HCT116 (cell line): ENCODE data around the gene ONECUT3. TPM values are rescaled to one million over a fixed set of nuclear protein-coding genes. Genes with fewer than 3 reads are reported as not detected.
A peak's percentile ranks its signal among the peaks of the same experiment; 100 is the strongest.

Experiments
- ATAC-seq: fragments of 200-7000 bp; cut with Tn5 transposase; 2 replicates; pipeline ENCODE4 v1.9.1; 2020; ENCODE audit warnings: mild to moderate bottlenecking, moderate library complexity
- BruUV-seq: library from RNA; stranded (reverse); fragments of 400-500 nt; replicated peaks from 2 replicates; lab custom pipeline; 2021; lab: Mats Ljungman, UMichigan
- CTCF ChIA-PET: fragments of 300-600 bp; sonication (Branson Sonifier 250); formaldehyde crosslinking; loops from one replicate; lab custom pipeline; 2021; ENCODE audit warnings: antibody characterized with exemption; lab: Charles Lee
- POLR2A ChIA-PET: fragments of 300-600, 350-600 bp; sonication (Branson Sonifier 250); formaldehyde crosslinking; loops from one replicate; lab custom pipeline; 2021; ENCODE audit warnings: antibody characterized with exemption; lab: Charles Lee
- RAD21 ChIA-PET, 2 experiments: fragments of 300-600 bp; sonication (Branson Sonifier 250); formaldehyde crosslinking; loops; one replicate each; lab custom pipeline; 2023; ENCODE audit warnings: low total read pairs in 2 of 2; ENCODE audit not compliant: uncharacterized antibody in 2 of 2, unreplicated experiment in 2 of 2, low non-redundant PET in 1 of 2; lab: Charles Lee
- DNase-seq: peaks from one replicate; pipeline ENCODE4 v3.0.0-alpha.2; 2010; ENCODE audit warnings: low read depth, low spot score
- H2AFZ ChIP-seq: fragments of 200-600 bp; shearing (Covaris generic), sonication (generic); 2 replicates; pipeline ENCODE4 v1.6.1; 2017; ENCODE audit warnings: low read depth, mixed run types, mixed read lengths, antibody characterized with exemption, low read length; ENCODE audit not compliant: poor library complexity, severe bottlenecking
- H3K27ac ChIP-seq: 2 replicates; pipeline ENCODE4 v1.5.1; 2012; ENCODE audit warnings: low read depth, low read length
- H3K27me3 ChIP-seq: fragments of 200-600 bp; sonication (generic); 2 replicates; pipeline ENCODE4 v1.6.1; 2016; ENCODE audit warnings: mixed run types, low read length, mixed read lengths; ENCODE audit not compliant: insufficient read depth
- H3K36me3 ChIP-seq, 2 experiments: fragments of 200-500 bp in 1 of 2; fragments of 200-600 bp in 1 of 2; sonication (Bioruptor generic) in 1 of 2; sonication (generic) in 1 of 2; 2 replicates each; pipeline versions ENCODE4 v1.5.1 to v1.6.1; 2014 to 2016; ENCODE audit warnings: low read length in 2 of 2, inconsistent platforms in 1 of 2, mixed read lengths in 1 of 2, mixed run types in 1 of 2; ENCODE audit not compliant: insufficient read depth in 2 of 2, control insufficient read depth in 1 of 2
- H3K4me1 ChIP-seq, 2 experiments: fragments of 200-600 bp in 1 of 2; sonication (generic) in 1 of 2; 2 replicates each; pipeline versions ENCODE4 v1.5.1 to v1.6.1; 2012 to 2017; ENCODE audit warnings: low read length in 2 of 2, inconsistent platforms in 1 of 2, mild to moderate bottlenecking in 1 of 2, mixed read lengths in 1 of 2, mixed run types in 1 of 2, moderate library complexity in 1 of 2; ENCODE audit not compliant: insufficient read depth in 2 of 2, control insufficient read depth in 1 of 2
- H3K4me2 ChIP-seq: fragments of 200-600 bp; sonication (generic); 2 replicates; pipeline ENCODE4 v1.6.1; 2017; ENCODE audit warnings: mixed run types, low read length, mixed read lengths
- H3K4me3 ChIP-seq, 2 experiments: fragments of 200-600 bp in 1 of 2; sonication (generic) in 1 of 2; replicated peaks in 1 of 2; 2 replicates each; pipeline ENCODE4 v1.5.1; 2011 to 2016; ENCODE audit warnings: low read length in 2 of 2, control low read depth in 1 of 2, low read depth in 1 of 2, mild to moderate bottlenecking in 1 of 2, mixed read lengths in 1 of 2, mixed run types in 1 of 2
- H3K79me2 ChIP-seq: fragments of 200-600 bp; sonication (generic); 2 replicates; pipeline ENCODE4 v1.6.1; 2017; ENCODE audit warnings: mild to moderate bottlenecking, mixed run types, low read length, moderate library complexity, mixed read lengths; ENCODE audit not compliant: insufficient read depth
- H3K9ac ChIP-seq: fragments of 200-600 bp; sonication (generic); 2 replicates; pipeline ENCODE4 v1.6.1; 2016; ENCODE audit warnings: low read length, mixed read lengths
- H3K9me2 ChIP-seq: fragments of 200-600 bp; sonication (generic), shearing (Covaris generic); 2 replicates; pipeline ENCODE4 v1.6.1; 2017; ENCODE audit warnings: mixed run types, mild to moderate bottlenecking, moderate library complexity; ENCODE audit not compliant: insufficient read depth
- H3K9me3 ChIP-seq, 2 experiments: fragments of 200-500 bp in 1 of 2; fragments of 200-600 bp in 1 of 2; sonication (Bioruptor generic) in 1 of 2; sonication (generic) in 1 of 2; 2 replicates each; pipeline ENCODE4 v1.6.1; 2014 to 2017; ENCODE audit warnings: low read length in 2 of 2, mixed read lengths in 2 of 2, inconsistent platforms in 1 of 2, low read depth in 1 of 2, mild to moderate bottlenecking in 1 of 2, mixed run types in 1 of 2, moderate library complexity in 1 of 2; ENCODE audit not compliant: control insufficient read depth in 1 of 2, insufficient read depth in 1 of 2
- H4K20me1 ChIP-seq: fragments of 200-600 bp; sonication (generic), shearing (Covaris generic); 2 replicates; pipeline ENCODE4 v1.6.1; 2017; ENCODE audit warnings: mixed run types, mild to moderate bottlenecking, moderate library complexity; ENCODE audit not compliant: insufficient read depth
- CBX3 ChIP-seq: IDR thresholded peaks from 2 replicates; pipeline ENCODE4 v1.6.1; 2012; ENCODE audit warnings: low read depth
- CEBPB ChIP-seq: IDR thresholded peaks from 2 replicates; pipeline ENCODE4 v1.6.1; 2012; ENCODE audit warnings: low read depth
- EZH2phosphoT487 ChIP-seq: fragments of 200-600 bp; IDR thresholded peaks from 2 replicates; pipeline ENCODE4 v1.6.1; 2018; ENCODE audit warnings: antibody characterized with exemption, borderline replicate concordance
- JUND ChIP-seq: IDR thresholded peaks from 2 replicates; pipeline ENCODE4 v1.6.1; 2012
- MAX ChIP-seq: IDR thresholded peaks from 2 replicates; pipeline ENCODE4 v1.6.1; 2012
- POLR2AphosphoS5 ChIP-seq: IDR thresholded peaks from 2 replicates; pipeline ENCODE4 v1.6.1; 2011; ENCODE audit warnings: mild to moderate bottlenecking, low read depth, low read length, moderate library complexity
- REST ChIP-seq: IDR thresholded peaks from 2 replicates; pipeline ENCODE4 v1.6.1; 2012; ENCODE audit warnings: low read depth
- SIN3A ChIP-seq: IDR thresholded peaks from 2 replicates; pipeline ENCODE4 v1.6.1; 2012; ENCODE audit warnings: low read depth
- SRF ChIP-seq: IDR thresholded peaks from 2 replicates; pipeline ENCODE4 v1.6.1; 2012; ENCODE audit warnings: low read depth
- YY1 ChIP-seq: IDR thresholded peaks from 2 replicates; pipeline ENCODE4 v1.6.1; 2011; ENCODE audit warnings: low read length, low read depth, moderate library complexity, mild to moderate bottlenecking; ENCODE audit not compliant: insufficient replicate concordance; ENCODE audit errors: extremely low read depth
- ZBTB33 ChIP-seq: IDR thresholded peaks from 2 replicates; pipeline ENCODE4 v1.6.1; 2011; ENCODE audit warnings: mild to moderate bottlenecking, low read length, moderate library complexity; ENCODE audit not compliant: insufficient replicate concordance; ENCODE audit errors: extremely low read depth
- ZFX ChIP-seq: fragments of 450-650 bp; IDR thresholded peaks from 2 replicates; pipeline ENCODE4 v1.6.1; 2017
- ZNF274 ChIP-seq: fragments of 200-500 bp; sonication (Bioruptor generic); IDR thresholded peaks from 2 replicates; pipeline ENCODE4 v1.6.1; 2014; ENCODE audit warnings: mild to moderate bottlenecking, low read depth, low read length, inconsistent platforms
- intact Hi-C: fragments of 100-400 bp; cut with micrococcal nuclease; formaldehyde crosslinking; loops from 2 replicates; pipeline ENCODE4 v1.10.0; 2022
- total RNA-seq: library from RNA; stranded (reverse); gene quantifications from one replicate; pipeline ENCODE4 v1.2.1, GENCODE V29; 2021; ENCODE audit not compliant: unreplicated experiment

ONECUT3 gene
- total RNA-seq, 1 experiment from 2014 or later, result 22.1 TPM

- intact Hi-C loops, result no loop called here
- Histone ChIP-seq H4K20me1 (no peaks in the 10 kb centered on the region), H3K9me3 (peaks cover 0 to 6% of the 10 kb centered on the region in 2 experiments; a peak in 1 of 4 replicates), H3K27me3 (no peaks in the 10 kb centered on the region), H3K79me2 (peaks cover 3% of the 10 kb centered on the region; the same call in 1 of the 2 replicates), H3K27ac (no peak overlapping the region), H3K9me2 (no peaks in the 10 kb centered on the region), H2AFZ (no peak overlapping the region), H3K4me3 (no peak overlapping the region), H3K4me2 (no peak overlapping the region), H3K36me3 (no peaks in the 10 kb centered on the region), H3K4me1 (peaks cover 18 to 39% of the 10 kb centered on the region in 2 experiments), H3K9ac (no peak overlapping the region)
- TF ChIP-seq POLR2AphosphoS5 (peak; percentile 7; the same call in 1 of the 2 replicates), SIN3A (no peak), YY1 (no peak)
- ChIA-PET CTCF (no interaction called here), POLR2A (no interaction called here), RAD21 (interaction anchor here in 1 of 2 experiments (0.6 kb wide), 1 partner anchor 230 kb away, joined by 3 read pairs; no protein-coding TSS in a partner anchor)
- ATAC-seq, result no peak
- no TSS peak for BruUV-seq
- no peak for DNase-seq
These were observed 22.8 kb downstream of the ONECUT3 start for GRCh38 chr19:1775951-1776605.

- Histone ChIP-seq H3K4me3 (no peak overlapping the region), H3K79me2 (no peaks in the 10 kb centered on the region), H3K9me3 (peaks cover 0 to 4% of the 10 kb centered on the region in 2 experiments; a peak in 1 of 4 replicates), H3K27me3 (no peaks in the 10 kb centered on the region), H3K9me2 (no peaks in the 10 kb centered on the region), H3K4me1 (peaks cover 18 to 33% of the 10 kb centered on the region in 2 experiments), H4K20me1 (no peaks in the 10 kb centered on the region), H3K36me3 (no peaks in the 10 kb centered on the region), H3K27ac (no peak overlapping the region), H2AFZ (no peak overlapping the region)
- POLR2A ChIA-PET, result no interaction called here
- DNase-seq (no peak), ATAC-seq (no peak)
- BruUV-seq, result no TSS peak
- RAD21 ChIA-PET, result no interaction called here
- CTCF ChIA-PET, result no interaction called here
- intact Hi-C loops, result no loop called here
- TF ChIP-seq POLR2AphosphoS5, result no peak; the same call in 1 of the 2 replicates
- no peak for TF ChIP-seq REST
- no peak; the same call in 1 of the 2 replicates for TF ChIP-seq MAX
- TF ChIP-seq CBX3, result no peak
- TF ChIP-seq ZNF274, result no peak
- TF ChIP-seq CEBPB, result no peak
- no peak for TF ChIP-seq EZH2phosphoT487
- no peak for TF ChIP-seq ZBTB33
- no peak for TF ChIP-seq ZFX
- no peak for TF ChIP-seq JUND
- no peak for TF ChIP-seq SRF
- TF ChIP-seq, all 23 proteins: peak for 0
- Histone ChIP-seq H3K4me2 (no peak overlapping the region), H3K9ac (no peak overlapping the region)
These were observed 23.4 kb downstream of the ONECUT3 start for GRCh38 chr19:1776606-1777147.
